Panc1 (cell line): Measurements from ENCODE around the gene GSG1L. TPM values are rescaled to one million over a fixed set of nuclear protein-coding genes. Genes with fewer than 3 reads are reported as not detected.

Source experiments
- ATAC-seq: fragments of 200-7000 bp; cut with Tn5 transposase; 2 replicates; pipeline ENCODE4 v1.9.1; 2020; ENCODE audit warnings: mild to moderate bottlenecking, moderate library complexity
- BruUV-seq: library from RNA; stranded (reverse); fragments of 400-500 nt; replicated peaks from 2 replicates; lab custom pipeline; 2021; lab: Mats Ljungman, UMichigan
- CTCF ChIA-PET: fragments of 300-600 bp; sonication (Branson Sonifier 250); formaldehyde crosslinking; loops from one replicate; lab custom pipeline; 2022; ENCODE audit warnings: antibody characterized with exemption; lab: Charles Lee
- POLR2A ChIA-PET: fragments of 300-600 bp; sonication (Branson Sonifier 250); formaldehyde crosslinking; loops from one replicate; lab custom pipeline; 2022; ENCODE audit warnings: antibody characterized with exemption; lab: Charles Lee
- DNase-seq: peaks from one replicate; pipeline ENCODE4 v3.0.0-alpha.2; 2010; ENCODE audit warnings: low read depth, low spot score
- H3K27ac ChIP-seq: 2 replicates; pipeline ENCODE4 v1.5.1; 2011; ENCODE audit warnings: mild to moderate bottlenecking, low read length, inconsistent platforms
- H3K27me3 ChIP-seq: fragments of 200-500 bp; sonication (Bioruptor generic); 2 replicates; pipeline ENCODE4 v1.6.0; 2014; ENCODE audit warnings: low read length, inconsistent platforms; ENCODE audit not compliant: control insufficient read depth, insufficient read depth
- H3K36me3 ChIP-seq: fragments of 200-500 bp; sonication (Bioruptor generic); 2 replicates; pipeline ENCODE4 v1.5.1; 2014; ENCODE audit warnings: inconsistent platforms, mild to moderate bottlenecking, low read length, moderate library complexity; ENCODE audit not compliant: control insufficient read depth, insufficient read depth
- H3K4me1 ChIP-seq: 2 replicates; pipeline ENCODE4 v1.5.1; 2011; ENCODE audit warnings: inconsistent platforms, mild to moderate bottlenecking, low read length, moderate library complexity; ENCODE audit not compliant: control insufficient read depth, insufficient read depth
- H3K4me3 ChIP-seq, 2 experiments: 2 replicates each; pipeline ENCODE4 v1.5.1; 2011 to 2012; ENCODE audit warnings: low read depth in 2 of 2, low read length in 2 of 2, mild to moderate bottlenecking in 2 of 2, inconsistent platforms in 1 of 2, moderate library complexity in 1 of 2
- H3K9me3 ChIP-seq: fragments of 200-500 bp; sonication (Bioruptor generic); 2 replicates; pipeline ENCODE4 v1.5.1; 2014; ENCODE audit warnings: low read depth, mild to moderate bottlenecking, inconsistent platforms, low read length, moderate library complexity; ENCODE audit not compliant: control insufficient read depth, insufficient read depth
- POLR2AphosphoS5 ChIP-seq: IDR thresholded peaks from 2 replicates; pipeline ENCODE4 v1.6.1; 2012; ENCODE audit warnings: mild to moderate bottlenecking, low read depth, low read length, moderate library complexity
- SIN3A ChIP-seq: IDR thresholded peaks from 2 replicates; pipeline ENCODE4 v1.6.1; 2012; ENCODE audit warnings: low read depth, mild to moderate bottlenecking, low read length, moderate library complexity, borderline replicate concordance; ENCODE audit not compliant: insufficient read depth
- TCF7L2 ChIP-seq: IDR thresholded peaks from 2 replicates; pipeline ENCODE4 v1.6.1; 2011; ENCODE audit warnings: mild to moderate bottlenecking, low read depth, low read length, inconsistent platforms
- in situ Hi-C: cut with HindIII; loops from 2 replicates; pipeline ENCODE4 v1.10.0; 2016; ENCODE audit warnings: low sequenced_read_pairs, low pct_unique_long_range_greater_than_20kb
- intact Hi-C: fragments of 100-400 bp; cut with micrococcal nuclease; formaldehyde crosslinking; loops from one replicate; pipeline ENCODE4 v1.10.0; 2022; ENCODE audit not compliant: unreplicated experiment
- total RNA-seq: library from RNA; stranded (reverse); gene quantifications from one replicate; pipeline ENCODE4 v1.2.1, GENCODE V29; 2021; ENCODE audit not compliant: unreplicated experiment
- TF ChIP-seq, protein P1 (sequence below): fragments of 450-650 bp; IDR thresholded peaks from 2 replicates; pipeline ENCODE4 v1.5.1; 2017; ENCODE audit warnings: mild to moderate bottlenecking
- TF ChIP-seq, protein P2 (sequence below), 2 experiments: IDR thresholded peaks; 2 replicates each; pipeline ENCODE4 v1.6.1; 2011 to 2012; ENCODE audit warnings: low read depth in 2 of 2, control low read depth in 1 of 2, low read length in 1 of 2, mild to moderate bottlenecking in 1 of 2, moderate library complexity in 1 of 2; ENCODE audit not compliant: insufficient read depth in 1 of 2

Gene GSG1L
- total RNA-seq, 1 experiment from 2014 or later: 0.08 TPM

DNA sequence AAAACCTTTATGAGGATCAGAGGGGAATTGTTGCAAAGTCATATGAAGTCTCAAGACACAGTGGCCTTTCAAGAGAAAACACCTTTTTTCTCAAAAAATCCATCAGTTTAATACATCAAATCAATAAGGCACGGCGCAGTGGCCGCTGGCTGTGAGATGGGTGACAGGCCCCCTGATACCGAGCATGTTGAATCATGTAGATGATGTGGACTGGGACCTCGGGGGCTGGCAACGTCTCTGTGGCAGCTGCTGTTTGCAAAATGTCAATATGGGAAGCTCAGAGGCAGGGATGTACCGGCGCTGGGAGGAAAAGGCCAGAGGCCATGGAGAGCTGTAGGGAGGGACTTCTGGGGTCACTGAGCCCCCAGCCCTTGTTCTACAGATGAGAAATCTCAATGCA lies 169.1 kb downstream of the GSG1L start:
- no peak for ATAC-seq
- H3K4me3 ChIP-seq: no peak overlapping the region
- TF ChIP-seq, protein P1, sequence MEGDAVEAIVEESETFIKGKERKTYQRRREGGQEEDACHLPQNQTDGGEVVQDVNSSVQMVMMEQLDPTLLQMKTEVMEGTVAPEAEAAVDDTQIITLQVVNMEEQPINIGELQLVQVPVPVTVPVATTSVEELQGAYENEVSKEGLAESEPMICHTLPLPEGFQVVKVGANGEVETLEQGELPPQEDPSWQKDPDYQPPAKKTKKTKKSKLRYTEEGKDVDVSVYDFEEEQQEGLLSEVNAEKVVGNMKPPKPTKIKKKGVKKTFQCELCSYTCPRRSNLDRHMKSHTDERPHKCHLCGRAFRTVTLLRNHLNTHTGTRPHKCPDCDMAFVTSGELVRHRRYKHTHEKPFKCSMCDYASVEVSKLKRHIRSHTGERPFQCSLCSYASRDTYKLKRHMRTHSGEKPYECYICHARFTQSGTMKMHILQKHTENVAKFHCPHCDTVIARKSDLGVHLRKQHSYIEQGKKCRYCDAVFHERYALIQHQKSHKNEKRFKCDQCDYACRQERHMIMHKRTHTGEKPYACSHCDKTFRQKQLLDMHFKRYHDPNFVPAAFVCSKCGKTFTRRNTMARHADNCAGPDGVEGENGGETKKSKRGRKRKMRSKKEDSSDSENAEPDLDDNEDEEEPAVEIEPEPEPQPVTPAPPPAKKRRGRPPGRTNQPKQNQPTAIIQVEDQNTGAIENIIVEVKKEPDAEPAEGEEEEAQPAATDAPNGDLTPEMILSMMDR: no peak
- TF ChIP-seq POLR2AphosphoS5 (no peak), TCF7L2 (no peak), SIN3A (no peak)
- TF ChIP-seq, protein P2, sequence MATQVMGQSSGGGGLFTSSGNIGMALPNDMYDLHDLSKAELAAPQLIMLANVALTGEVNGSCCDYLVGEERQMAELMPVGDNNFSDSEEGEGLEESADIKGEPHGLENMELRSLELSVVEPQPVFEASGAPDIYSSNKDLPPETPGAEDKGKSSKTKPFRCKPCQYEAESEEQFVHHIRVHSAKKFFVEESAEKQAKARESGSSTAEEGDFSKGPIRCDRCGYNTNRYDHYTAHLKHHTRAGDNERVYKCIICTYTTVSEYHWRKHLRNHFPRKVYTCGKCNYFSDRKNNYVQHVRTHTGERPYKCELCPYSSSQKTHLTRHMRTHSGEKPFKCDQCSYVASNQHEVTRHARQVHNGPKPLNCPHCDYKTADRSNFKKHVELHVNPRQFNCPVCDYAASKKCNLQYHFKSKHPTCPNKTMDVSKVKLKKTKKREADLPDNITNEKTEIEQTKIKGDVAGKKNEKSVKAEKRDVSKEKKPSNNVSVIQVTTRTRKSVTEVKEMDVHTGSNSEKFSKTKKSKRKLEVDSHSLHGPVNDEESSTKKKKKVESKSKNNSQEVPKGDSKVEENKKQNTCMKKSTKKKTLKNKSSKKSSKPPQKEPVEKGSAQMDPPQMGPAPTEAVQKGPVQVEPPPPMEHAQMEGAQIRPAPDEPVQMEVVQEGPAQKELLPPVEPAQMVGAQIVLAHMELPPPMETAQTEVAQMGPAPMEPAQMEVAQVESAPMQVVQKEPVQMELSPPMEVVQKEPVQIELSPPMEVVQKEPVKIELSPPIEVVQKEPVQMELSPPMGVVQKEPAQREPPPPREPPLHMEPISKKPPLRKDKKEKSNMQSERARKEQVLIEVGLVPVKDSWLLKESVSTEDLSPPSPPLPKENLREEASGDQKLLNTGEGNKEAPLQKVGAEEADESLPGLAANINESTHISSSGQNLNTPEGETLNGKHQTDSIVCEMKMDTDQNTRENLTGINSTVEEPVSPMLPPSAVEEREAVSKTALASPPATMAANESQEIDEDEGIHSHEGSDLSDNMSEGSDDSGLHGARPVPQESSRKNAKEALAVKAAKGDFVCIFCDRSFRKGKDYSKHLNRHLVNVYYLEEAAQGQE (IDR thresholded peaks at IDR 0.05; ENCODE audit: insufficient read depth in 1 of 2, low read depth in 2 of 2, low read length in 1 of 2): no peak
- CTCF ChIA-PET: no interaction called here
- peaks cover 13% of the 10 kb centered on the region; the same call in 1 of the 2 replicates for H3K27me3 ChIP-seq
- in situ Hi-C loops: no loop called here
- H3K27ac ChIP-seq: no peak overlapping the region
- H3K9me3 ChIP-seq: no peaks in the 10 kb centered on the region
- H3K4me1 ChIP-seq: no peaks in the 10 kb centered on the region
- POLR2A ChIA-PET: no interaction called here
- DNase-seq: no peak
- no TSS peak for BruUV-seq
- intact Hi-C loops: no loop called here
- H3K36me3 ChIP-seq: no peaks in the 10 kb centered on the region

DNA sequence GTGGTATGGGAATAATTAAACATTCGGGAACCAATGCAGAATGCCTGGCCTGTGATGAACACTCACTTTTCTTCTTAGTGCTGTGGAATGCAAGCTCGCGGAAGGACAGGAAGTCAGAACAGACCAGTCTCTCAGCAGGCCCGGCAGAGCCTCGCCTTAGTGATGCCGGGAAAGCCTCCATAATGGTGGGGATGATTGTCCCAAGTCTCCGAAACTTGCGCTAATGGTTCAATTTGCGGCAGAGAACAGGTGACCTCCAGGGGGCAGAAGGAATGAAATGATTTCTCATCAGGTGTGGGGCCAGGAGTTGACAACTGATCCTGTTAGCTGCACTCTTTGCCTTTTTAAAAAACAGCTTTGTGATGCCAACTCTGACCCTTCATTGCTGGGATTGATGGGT lies 170.6 kb downstream of the GSG1L start:
- ATAC-seq (no peak), DNase-seq (no peak)
- no peak overlapping the region for H3K4me3 ChIP-seq
- no peaks in the 10 kb centered on the region for H3K36me3 ChIP-seq
- in situ Hi-C loops (no loop called here), intact Hi-C loops (no loop called here)
- no peak overlapping the region for H3K27ac ChIP-seq
- no peaks in the 10 kb centered on the region for H3K4me1 ChIP-seq
- CTCF ChIA-PET: no interaction called here
- no peaks in the 10 kb centered on the region for H3K9me3 ChIP-seq
- peaks cover 14% of the 10 kb centered on the region; the same call in 1 of the 2 replicates for H3K27me3 ChIP-seq
- BruUV-seq: no TSS peak
- TF ChIP-seq, protein P2 (IDR thresholded peaks at IDR 0.05; ENCODE audit: insufficient read depth in 1 of 2, low read depth in 2 of 2, low read length in 1 of 2): no peak
- TF ChIP-seq TCF7L2: no peak
- TF ChIP-seq, protein P1: no peak
- no peak for TF ChIP-seq POLR2AphosphoS5
- TF ChIP-seq SIN3A: no peak
- POLR2A ChIA-PET: no interaction called here
